NOMO-1 treated with DMSO at 0.1 percent for 48 hours (cell line): ENCODE measurements around the gene RNF224.
"Not testable (repeated sequence)": the region's sequence is repeated elsewhere in the genome, so short reads cannot be mapped to it uniquely, and the experiment has no call there.

Source experiments
- DNase-seq: peaks from one replicate; lab custom pipeline; 2025; ENCODE audit not compliant: unreplicated experiment; lab: John Stamatoyannopoulos, UW

RNF224 gene

GRCh38 chr9:137236936-137237421 lies 9.7 kb downstream of the RNF224 start:
- DNase-seq, result no peak

GRCh38 chr9:137237759-137238726 lies 10.7 kb downstream of the RNF224 start:
- no peak for DNase-seq

- DNase-seq, result not testable (repeated sequence)
These were observed 12.4 kb downstream of the RNF224 start for GRCh38 chr9:137239541-137240200.

GRCh38 chr9:137240318-137240840 lies 13.1 kb downstream of the RNF224 start:
- peak; percentile 81 for DNase-seq

- peak; percentile 100 for DNase-seq
These were observed 13.7 kb downstream of the RNF224 start, which contains the start of gene TUBB4B for GRCh38 chr9:137240841-137241489. Gene TUBB4B, plus strand, starts transcription at chr9:137241287. Its CDS starts 74 bp downstream, at chr9:137241361.

- DNase-seq, result peak; percentile 48
These were observed 14.4 kb downstream of the RNF224 start for GRCh38 chr9:137241490-137242268.

- no peak for DNase-seq
These were observed 15.2 kb downstream of the RNF224 start for GRCh38 chr9:137242269-137243203.

- not testable (repeated sequence) for DNase-seq
These were observed 15.9 kb downstream of the RNF224 start for GRCh38 chr9:137243266-137243625.

GRCh38 chr9:137243626-137244485 lies 16.6 kb downstream of the RNF224 start:
- DNase-seq, result no peak

- no peak for DNase-seq
These were observed 17.5 kb downstream of the RNF224 start for GRCh38 chr9:137244486-137245449.

GRCh38 chr9:137245450-137246421 lies 18.4 kb downstream of the RNF224 start:
- DNase-seq, result no peak

GRCh38 chr9:137247135-137247915 lies 20.0 kb downstream of the RNF224 start:
- no peak for DNase-seq

GRCh38 chr9:137247916-137248175 lies 20.5 kb downstream of the RNF224 start:
- no peak for DNase-seq

GRCh38 chr9:137250329-137251193 lies 23.3 kb downstream of the RNF224 start:
- DNase-seq, result no peak

- DNase-seq, result no peak
These were observed 23.8 kb downstream of the RNF224 start, which contains the start of gene STPG3 for GRCh38 chr9:137251194-137251461. Gene STPG3, plus strand, starts transcription at chr9:137251286. Its CDS starts 1 bp downstream, at chr9:137251287.
